Stomach (tissue), 9 donors: ENCODE data around the gene ZNF322. TPM values are rescaled to one million over a fixed set of nuclear protein-coding genes. Genes with fewer than 3 reads are reported as not detected.
A peak's percentile ranks its signal among the peaks of the same experiment; 100 is the strongest.
"Not testable (repeated sequence)": the region's sequence is repeated elsewhere in the genome, so short reads cannot be mapped to it uniquely, and the experiment has no call there.

Experiments
- DNase-seq, 2 donors: peaks; one replicate each; pipeline versions ENCODE4 v3.0.0 to v3.0.0-alpha.2; 2013 to 2019
- H3K27ac ChIP-seq, 5 donors: fragments of 200-600 bp in 4 of 5; sonication (generic) in 4 of 5; one replicate each; pipeline ENCODE4 v1.5.1; 2013 to 2019; ENCODE audit warnings: mild to moderate bottlenecking in 1 of 5, moderate library complexity in 1 of 5
- H3K27me3 ChIP-seq, 3 donors: fragments of 200-600 bp; sonication (generic); one replicate each; pipeline ENCODE4 v1.5.1; 2017 to 2019; ENCODE audit warnings: mixed run types in 1 of 3
- H3K36me3 ChIP-seq, 4 donors: fragments of 200-600 bp; sonication (generic); 1 replicate in 3 of 4; 2 replicates in 1 of 4; pipeline ENCODE4 v1.5.1; 2016 to 2019
- H3K4me1 ChIP-seq, 4 donors: fragments of 200-600 bp; sonication (generic); one replicate each; pipeline ENCODE4 v1.5.1; 2016 to 2019
- H3K4me3 ChIP-seq, 4 donors: fragments of 200-600 bp; sonication (generic) in 3 of 4; one replicate each; pipeline ENCODE4 v1.5.1; 2016 to 2019; ENCODE audit warnings: mild to moderate bottlenecking in 1 of 4
- H3K9me3 ChIP-seq, 4 donors: fragments of 200-600 bp; sonication (generic); one replicate each; pipeline ENCODE4 v1.5.1; 2016 to 2019
- CTCF ChIP-seq, 7 experiments: fragments of 450-650 bp in 4 of 7; fragments of 200-600 bp in 3 of 7; sonication (generic) in 3 of 7; IDR thresholded peaks; one replicate each; pipeline ENCODE4 v1.5.1; 2016 to 2019; ENCODE audit warnings: antibody characterized with exemption in 7 of 7, control low read depth in 2 of 7, mild to moderate bottlenecking in 1 of 7
- EP300 ChIP-seq: sonication (generic); formaldehyde crosslinking; IDR thresholded peaks from one replicate; pipeline ENCODE4 v1.6.1; 2017; ENCODE audit warnings: antibody characterized with exemption
- POLR2A ChIP-seq, 4 donors: fragments of 450-650 bp; IDR thresholded peaks; one replicate each; pipeline ENCODE4 v1.6.1; 2016; ENCODE audit warnings: antibody characterized with exemption in 4 of 4, control low read depth in 2 of 4, mild to moderate bottlenecking in 1 of 4, moderate library complexity in 1 of 4
- POLR2AphosphoS5 ChIP-seq, 3 donors: sonication (generic); formaldehyde crosslinking; IDR thresholded peaks; one replicate each; pipeline ENCODE4 v1.6.1; 2016; ENCODE audit warnings: antibody characterized with exemption in 3 of 3
- WGBS, 5 donors: extraction: QIAGEN DNeasy Blood & Tissue Kit in 3 of 5; methylation state at CpG; one replicate each; pipeline versions ENCODE4 v1.1.5 to v1.1.7; 2013 to 2018; 5-methylcytosine and 5-hydroxymethylcytosine counted together
- intact Hi-C: fragments of 100-400 bp; cut with DNase I; formaldehyde crosslinking; loops from one replicate; pipeline ENCODE4 v1.15.1; 2023; ENCODE audit warnings: low total_unique reads
- polyA plus RNA-seq, 3 donors: library from polyadenylated mRNA; stranded (reverse); fragments of 200-250 nt; gene quantifications; one replicate each; pipeline ENCODE4 v1.2.3, GENCODE V29; 2013
- total RNA-seq, 5 donors: library from RNA; depleted of rRNA; stranded (reverse); fragments of >200 nt; gene quantifications; one replicate each; pipeline versions ENCODE4 v1.1.0 to v1.2.3, GENCODE V29; 2014 to 2016
- donor health status: healthy with polysubstance abuse.
- donor health status: Bipolar disorder and iron deficiency.
- donor health status: healthy.

Gene ZNF322
- total and polyA plus RNA-seq, 8 donors = 4.1 to 23.9 (median 8.6) TPM

- H3K4me3 ChIP-seq, intact Hi-C loops, H3K4me1 ChIP-seq, H3K27ac ChIP-seq, DNase-seq, H3K36me3 ChIP-seq, H3K9me3 ChIP-seq: not testable (repeated sequence)
- peaks cover 0 to 12% (median 0%) of the 10 kb centered on the region in 3 donors for H3K27me3 ChIP-seq
- WGBS, 5 donors = 72 to 84% (median 83%) methylated on average over 6 to 7 of the region's 7 CpGs
These were observed 11.0 kb upstream of the ZNF322 start for GRCh38 chr6:26670558-26670957.

- H3K9me3 ChIP-seq, H3K36me3 ChIP-seq, H3K4me1 ChIP-seq, intact Hi-C loops, H3K27ac ChIP-seq, H3K4me3 ChIP-seq, DNase-seq: not testable (repeated sequence)
- 88 to 93% (median 90%) methylated on average over 6 of the region's 6 CpGs for WGBS, 5 donors
- peaks cover 0 to 17% (median 0%) of the 10 kb centered on the region in 3 donors for H3K27me3 ChIP-seq
These were observed 10.5 kb upstream of the ZNF322 start for GRCh38 chr6:26670003-26670402.

DNA sequence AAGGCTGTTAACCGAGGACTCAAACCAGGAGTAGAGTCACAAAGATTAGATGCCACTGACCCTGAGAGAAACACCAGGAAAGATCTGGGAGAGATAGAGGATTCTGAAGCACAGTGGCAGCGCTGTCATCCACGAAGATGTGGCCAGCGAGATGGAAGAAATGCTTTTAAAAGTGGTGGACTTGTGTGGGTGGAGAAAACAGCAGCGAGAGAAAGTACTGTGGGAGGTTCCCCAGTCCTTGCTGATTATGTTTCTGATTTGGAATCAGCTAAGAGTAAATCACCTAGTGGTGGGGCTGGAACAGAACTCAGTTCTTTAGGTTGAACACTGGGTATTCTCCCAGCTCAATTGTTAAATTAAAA lies 435 bp upstream of the ZNF322 start:
- peak overlapping the region; percentile 81 to 91 (median 88) for H3K27ac ChIP-seq
- TF ChIP-seq EP300 = no peak
- no peaks in the 10 kb centered on the region for H3K9me3 ChIP-seq
- H3K4me3 ChIP-seq = peak overlapping the region; percentile 57 to 73 (median 66)
- peaks cover 0 to 23% (median 17%) of the 10 kb centered on the region in 4 donors for H3K36me3 ChIP-seq
- 0 to 2% (median 1%) methylated on average over 5 of the region's 5 CpGs for WGBS, 5 donors
- intact Hi-C loops = no loop called here
- peaks cover 12 to 46% (median 30%) of the 10 kb centered on the region in 4 donors for H3K4me1 ChIP-seq
- no peak for DNase-seq
- peaks cover 0 to 25% (median 16%) of the 10 kb centered on the region in 3 donors for H3K27me3 ChIP-seq

- 89 to 93% (median 90%) methylated on average over 4 of the region's 4 CpGs for WGBS, 5 donors
- DNase-seq = no peak
- Histone ChIP-seq H3K36me3 (peaks cover 0 to 50% (median 37%) of the 10 kb centered on the region in 4 donors), H3K4me1 (peaks cover 12 to 48% (median 30%) of the 10 kb centered on the region in 4 donors), H3K4me3 (no peak overlapping the region), H3K27ac (no peak overlapping the region), H3K27me3 (peaks cover 0 to under 1% (median 0%) of the 10 kb centered on the region in 3 donors), H3K9me3 (no peaks in the 10 kb centered on the region)
- intact Hi-C loops = no loop called here
- TF ChIP-seq EP300 = no peak
These were observed 2.3 kb downstream of the ZNF322 start for GRCh38 chr6:26657256-26657655.

GRCh38 chr6:26653007-26653406 lies 6.5 kb downstream of the ZNF322 start:
- DNase-seq = no peak
- Histone ChIP-seq H3K27ac (no peak overlapping the region), H3K4me1 (peaks cover 4 to 32% (median 17%) of the 10 kb centered on the region in 4 donors), H3K36me3 (peaks cover 0 to 71% (median 57%) of the 10 kb centered on the region in 4 donors), H3K27me3 (no peaks in the 10 kb centered on the region), H3K9me3 (no peaks in the 10 kb centered on the region), H3K4me3 (no peak overlapping the region)
- intact Hi-C loops = no loop called here
- WGBS, 5 donors = 96 to 99% (median 97%) methylated on average over 5 of the region's 5 CpGs
- TF ChIP-seq CTCF (IDR thresholded peaks at IDR 0.05) (no peak), POLR2AphosphoS5 (IDR thresholded peaks at IDR 0.05) (no peak), POLR2A (IDR thresholded peaks at IDR 0.05) (no peak), EP300 (no peak)

GRCh38 chr6:26651133-26651781 lies 8.3 kb downstream of the ZNF322 start:
- H3K4me3 ChIP-seq = no peak overlapping the region
- no peak for TF ChIP-seq POLR2AphosphoS5 (IDR thresholded peaks at IDR 0.05)
- no peak for TF ChIP-seq CTCF (IDR thresholded peaks at IDR 0.05)
- no peak for TF ChIP-seq EP300
- no peak for TF ChIP-seq POLR2A (IDR thresholded peaks at IDR 0.05)
- H3K27me3 ChIP-seq = no peaks in the 10 kb centered on the region
- no peak overlapping the region for H3K27ac ChIP-seq
- no peaks in the 10 kb centered on the region for H3K9me3 ChIP-seq
- peaks cover 0 to 14% (median 6%) of the 10 kb centered on the region in 4 donors for H3K4me1 ChIP-seq
- H3K36me3 ChIP-seq = peaks cover 0 to 60% (median 46%) of the 10 kb centered on the region in 4 donors
- no peak for DNase-seq
- intact Hi-C loops = no loop called here
